ENCODE results near the gene ENTPD5.

The ENTPD5 gene

GRCh38 chr14:73937012-73937411, 82.1 kb downstream of the ENTPD5 start:
- H3K27ac ChIP-seq (ENCODE audit: extremely low read depth, low read depth, low read length), result no peak overlapping the region
- H3K4me1 ChIP-seq (ENCODE audit: control insufficient read depth, insufficient read depth, low read length), result no peaks in the 10 kb centered on the region
- H3K4me3 ChIP-seq (ENCODE audit: low read depth, low read length), result no peak overlapping the region
- H3K9me3 ChIP-seq (ENCODE audit: control insufficient read depth, insufficient read depth, low read depth, low read length), result no peaks in the 10 kb centered on the region
- ChIA-PET CTCF (interaction anchor here (1.0 kb wide), 1 partner anchor 111 kb away, joined by 3 read pairs; no protein-coding TSS in a partner anchor), POLR2A (no interaction called here)
- TF ChIP-seq ZNF23 (tag by site-specific recombination; IDR thresholded peaks at IDR 0.05; ENCODE audit: borderline replicate concordance), result no peak
- peaks cover 12 to 55% of the 10 kb centered on the region in 2 experiments for H3K36me3 ChIP-seq (ENCODE audit: control insufficient read depth in 2 of 2, insufficient read depth in 1 of 2, low read length in 2 of 2)

- no peaks in the 10 kb centered on the region for H3K4me1 ChIP-seq (ENCODE audit: control insufficient read depth, insufficient read depth, low read length)
- H3K27ac ChIP-seq (ENCODE audit: extremely low read depth, low read depth, low read length), result no peak overlapping the region
- peaks cover 17 to 60% of the 10 kb centered on the region in 2 experiments for H3K36me3 ChIP-seq (ENCODE audit: control insufficient read depth in 2 of 2, insufficient read depth in 1 of 2, low read length in 2 of 2)
- H3K4me3 ChIP-seq (ENCODE audit: low read depth, low read length), result no peak overlapping the region
- POLR2A ChIA-PET, result no interaction called here
- CTCF ChIA-PET, result interaction anchor here (0.8 to 1.0 kb wide), 2 partner anchors 21 to 111 kb away, joined by 3 to 4 read pairs; no protein-coding TSS in a partner anchor
- no peaks in the 10 kb centered on the region for H3K9me3 ChIP-seq (ENCODE audit: control insufficient read depth, insufficient read depth, low read depth, low read length)
- TF ChIP-seq ZNF280D (tag by site-specific recombination; IDR thresholded peaks at IDR 0.05) (no peak), ZNF140 (tag by site-specific recombination; IDR thresholded peaks at IDR 0.05) (no peak), ZBTB44 (tag by site-specific recombination; IDR thresholded peaks at IDR 0.05) (no peak), PBX3 (CRISPR knock-in tag; IDR thresholded peaks at IDR 0.05) (no peak), ZNF18 (tag by site-specific recombination; IDR thresholded peaks at IDR 0.05) (no peak), ZNF362 (tag by site-specific recombination; IDR thresholded peaks at IDR 0.05) (no peak), ATF2 (tag by site-specific recombination; IDR thresholded peaks at IDR 0.05; ENCODE audit: low read depth) (no peak), ZNF2 (tag by site-specific recombination; IDR thresholded peaks at IDR 0.05) (no peak), ZNF768 (tag by site-specific recombination; IDR thresholded peaks at IDR 0.05) (no peak), ZNF530 (tag by site-specific recombination; IDR thresholded peaks at IDR 0.05; ENCODE audit: low read depth) (no peak), ZBTB8A (tag by site-specific recombination; IDR thresholded peaks at IDR 0.05) (no peak), ZNF560 (tag by site-specific recombination; IDR thresholded peaks at IDR 0.05; ENCODE audit: borderline replicate concordance) (no peak), ZNF704 (tag by site-specific recombination; IDR thresholded peaks at IDR 0.05) (no peak), ZNF248 (tag by site-specific recombination; IDR thresholded peaks at IDR 0.05) (no peak), ZNF311 (tag by site-specific recombination; IDR thresholded peaks at IDR 0.05; ENCODE audit: borderline replicate concordance) (no peak), SALL2 (tag by site-specific recombination; IDR thresholded peaks at IDR 0.05; ENCODE audit: borderline replicate concordance) (no peak), ZNF670 (tag by site-specific recombination; IDR thresholded peaks at IDR 0.05; ENCODE audit: low read depth) (no peak)
Measured at GRCh38 chr14:73936548-73936947, 82.5 kb downstream of the ENTPD5 start.
